Measurements from ENCODE around the gene BCL2L13.

BCL2L13 gene

DNA sequence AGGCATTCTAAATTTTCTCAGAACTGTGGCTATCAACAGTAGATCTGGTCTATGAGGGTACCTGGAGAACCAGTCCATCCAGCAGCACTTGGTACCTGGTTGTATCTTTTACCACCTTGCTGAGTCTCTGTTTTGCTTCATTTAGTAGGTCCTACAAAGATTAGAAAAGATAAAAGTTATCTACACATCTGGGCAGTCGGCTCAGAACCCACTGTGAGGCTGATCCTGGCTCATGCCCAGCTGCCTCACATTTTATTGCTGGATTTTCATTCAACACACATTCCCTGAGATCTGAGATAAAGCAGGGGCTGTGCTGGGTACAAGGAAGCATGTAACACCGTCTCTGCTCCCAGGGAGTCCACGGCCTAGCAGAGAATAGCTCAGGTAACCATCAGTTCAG lies 37.5 kb upstream of the BCL2L13 start:
- TF ChIP-seq YY1 (IDR thresholded peaks at IDR 0.05; ENCODE audit: insufficient read depth, insufficient read length) (no peak), ZNF274 (IDR thresholded peaks at IDR 0.05; ENCODE audit: low read depth, low read length) (no peak), SUZ12 (IDR thresholded peaks at IDR 0.05; ENCODE audit: extremely low read depth, insufficient read depth, insufficient read length) (no peak)
- H3K4me3 ChIP-seq (ENCODE audit: insufficient read length, low read depth): no peak overlapping the region
- H3K9me3 ChIP-seq (ENCODE audit: insufficient read depth, low read length): no peaks in the 10 kb centered on the region
- DNase-seq (ENCODE audit: low read depth, low spot score): no peak
- H3K36me3 ChIP-seq (ENCODE audit: insufficient read depth, insufficient read length, low read length): peaks cover 55% of the 10 kb centered on the region
- no peak overlapping the region for H3K9ac ChIP-seq (ENCODE audit: insufficient read length, low read depth)
- H3K27me3 ChIP-seq (ENCODE audit: insufficient read depth, insufficient read length): no peaks in the 10 kb centered on the region
- H3K4me1 ChIP-seq (ENCODE audit: insufficient read depth, insufficient read length): no peaks in the 10 kb centered on the region

DNA sequence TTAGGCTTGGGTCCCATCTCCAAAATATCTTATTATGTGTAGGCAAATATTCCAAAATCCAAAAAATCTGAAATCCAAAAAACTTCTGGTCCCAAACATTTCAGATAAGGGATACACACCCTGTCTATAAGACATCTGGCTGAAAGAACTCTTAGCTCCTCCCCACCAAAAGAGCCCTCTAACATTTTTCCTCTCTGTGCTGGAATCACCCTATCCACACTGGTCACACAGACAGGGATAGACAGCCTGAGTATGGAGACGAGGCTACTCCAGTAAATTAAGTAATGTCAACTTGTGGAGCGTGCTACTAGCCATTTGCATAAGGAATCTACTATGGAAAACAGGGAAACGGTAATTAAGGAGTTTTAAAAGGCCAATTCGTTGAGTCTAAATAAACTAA lies 34.9 kb upstream of the BCL2L13 start:
- H3K9ac ChIP-seq (ENCODE audit: insufficient read length, low read depth): no peak overlapping the region
- no peak for DNase-seq (ENCODE audit: low read depth, low spot score)
- H3K9me3 ChIP-seq (ENCODE audit: insufficient read depth, low read length): no peaks in the 10 kb centered on the region
- H3K27me3 ChIP-seq (ENCODE audit: insufficient read depth, insufficient read length): no peaks in the 10 kb centered on the region
- peaks cover 47% of the 10 kb centered on the region for H3K36me3 ChIP-seq (ENCODE audit: insufficient read depth, insufficient read length, low read length)
- no peak overlapping the region for H3K4me3 ChIP-seq (ENCODE audit: insufficient read length, low read depth)
- TF ChIP-seq YY1 (IDR thresholded peaks at IDR 0.05; ENCODE audit: insufficient read depth, insufficient read length) (no peak), ZNF274 (IDR thresholded peaks at IDR 0.05; ENCODE audit: low read depth, low read length) (no peak), SUZ12 (IDR thresholded peaks at IDR 0.05; ENCODE audit: extremely low read depth, insufficient read depth, insufficient read length) (no peak)
- no peaks in the 10 kb centered on the region for H3K4me1 ChIP-seq (ENCODE audit: insufficient read depth, insufficient read length)

DNA sequence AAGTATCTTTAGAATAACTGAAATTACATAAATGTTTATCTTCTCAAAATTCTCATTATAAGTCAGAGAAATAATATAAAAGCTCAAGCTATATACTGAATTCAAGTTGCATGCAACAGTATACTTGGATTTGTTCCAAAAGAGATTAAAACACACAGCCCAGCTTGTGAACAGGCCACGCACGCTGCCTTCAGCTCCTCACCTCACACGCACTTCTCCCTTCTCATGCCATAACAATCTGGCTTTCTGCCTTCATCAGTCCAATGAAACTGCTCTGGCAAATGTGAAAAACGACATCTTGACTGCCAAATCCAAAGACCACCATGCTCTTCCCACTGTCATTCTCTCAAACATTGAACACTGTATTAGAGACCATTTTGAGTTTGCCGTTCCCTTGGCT lies 32.1 kb upstream of the BCL2L13 start:
- Histone ChIP-seq H3K36me3 (ENCODE audit: insufficient read depth, insufficient read length, low read length) (peaks cover 46% of the 10 kb centered on the region), H3K4me1 (ENCODE audit: insufficient read depth, insufficient read length) (no peaks in the 10 kb centered on the region), H3K9ac (ENCODE audit: insufficient read length, low read depth) (no peak overlapping the region), H3K27me3 (ENCODE audit: insufficient read depth, insufficient read length) (no peaks in the 10 kb centered on the region), H3K4me3 (ENCODE audit: insufficient read length, low read depth) (no peak overlapping the region), H3K9me3 (ENCODE audit: insufficient read depth, low read length) (no peaks in the 10 kb centered on the region)
- DNase-seq (ENCODE audit: low read depth, low spot score): no peak
- TF ChIP-seq ZNF274 (IDR thresholded peaks at IDR 0.05; ENCODE audit: low read depth, low read length): no peak
- TF ChIP-seq SUZ12 (IDR thresholded peaks at IDR 0.05; ENCODE audit: extremely low read depth, insufficient read depth, insufficient read length): no peak
- no peak for TF ChIP-seq YY1 (IDR thresholded peaks at IDR 0.05; ENCODE audit: insufficient read depth, insufficient read length)

DNA sequence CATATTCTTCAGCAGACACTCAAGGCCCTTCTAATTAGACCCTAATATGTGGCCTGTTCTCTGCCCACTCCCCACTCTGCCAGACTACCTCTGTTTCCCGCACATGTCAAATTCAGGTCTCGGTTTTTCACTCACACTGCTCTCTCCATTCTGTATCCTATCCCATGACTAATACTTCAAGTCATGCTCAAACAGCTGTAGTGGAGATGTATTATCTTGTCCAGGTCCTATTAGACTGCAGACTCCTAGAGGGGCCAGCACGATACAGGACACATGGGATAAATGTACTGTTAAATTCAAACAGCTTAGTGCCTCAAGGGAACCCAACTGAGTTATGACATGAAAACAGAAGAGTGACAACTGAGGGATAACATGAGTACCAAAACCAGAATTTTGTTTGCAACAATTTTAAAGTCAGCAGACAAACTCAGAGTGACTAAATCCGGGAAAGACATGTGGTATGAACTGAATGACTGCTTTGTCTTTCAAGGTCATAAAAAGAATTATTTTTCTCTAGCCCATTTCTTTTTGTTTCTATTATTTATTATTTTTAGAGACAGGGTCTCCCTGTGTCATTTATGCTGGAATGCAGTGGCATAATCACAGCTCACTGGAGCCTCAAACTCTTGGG lies 30.6 kb upstream of the BCL2L13 start:
- no peak for DNase-seq (ENCODE audit: low read depth, low spot score)
- Histone ChIP-seq H3K4me1 (ENCODE audit: insufficient read depth, insufficient read length) (no peaks in the 10 kb centered on the region), H3K9me3 (ENCODE audit: insufficient read depth, low read length) (no peaks in the 10 kb centered on the region), H3K4me3 (ENCODE audit: insufficient read length, low read depth) (no peak overlapping the region), H3K27me3 (ENCODE audit: insufficient read depth, insufficient read length) (no peaks in the 10 kb centered on the region), H3K36me3 (ENCODE audit: insufficient read depth, insufficient read length, low read length) (peaks cover 57% of the 10 kb centered on the region), H3K9ac (ENCODE audit: insufficient read length, low read depth) (no peak overlapping the region)
- no peak for TF ChIP-seq SUZ12 (IDR thresholded peaks at IDR 0.05; ENCODE audit: extremely low read depth, insufficient read depth, insufficient read length)
- no peak for TF ChIP-seq YY1 (IDR thresholded peaks at IDR 0.05; ENCODE audit: insufficient read depth, insufficient read length)
- TF ChIP-seq ZNF274 (IDR thresholded peaks at IDR 0.05; ENCODE audit: low read depth, low read length): no peak

DNA sequence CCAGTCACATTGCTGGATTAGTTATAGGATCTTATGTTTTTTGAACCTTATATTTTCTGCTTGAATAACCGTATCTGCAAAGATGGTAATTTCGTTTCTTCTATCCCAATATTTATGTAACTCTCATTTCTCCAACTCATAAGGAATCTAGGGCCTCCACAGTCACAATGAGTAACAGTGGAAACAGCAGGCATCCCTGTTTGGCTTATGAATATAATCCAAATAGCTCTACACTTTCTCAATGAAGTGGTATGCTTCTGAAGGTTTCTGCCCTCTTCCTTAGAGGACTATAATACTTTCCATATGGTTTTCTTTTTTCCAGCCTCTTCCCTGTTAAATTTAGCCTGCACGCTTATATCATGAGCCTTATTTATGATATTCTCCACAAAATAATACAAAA lies 26.5 kb upstream of the BCL2L13 start:
- Histone ChIP-seq H3K9me3 (ENCODE audit: insufficient read depth, low read length) (no peaks in the 10 kb centered on the region), H3K36me3 (ENCODE audit: insufficient read depth, insufficient read length, low read length) (peaks cover 51% of the 10 kb centered on the region), H3K4me1 (ENCODE audit: insufficient read depth, insufficient read length) (no peaks in the 10 kb centered on the region), H3K4me3 (ENCODE audit: insufficient read length, low read depth) (no peak overlapping the region), H3K9ac (ENCODE audit: insufficient read length, low read depth) (no peak overlapping the region), H3K27me3 (ENCODE audit: insufficient read depth, insufficient read length) (no peaks in the 10 kb centered on the region)
- no peak for TF ChIP-seq SUZ12 (IDR thresholded peaks at IDR 0.05; ENCODE audit: extremely low read depth, insufficient read depth, insufficient read length)
- TF ChIP-seq YY1 (IDR thresholded peaks at IDR 0.05; ENCODE audit: insufficient read depth, insufficient read length): no peak
- no peak for TF ChIP-seq ZNF274 (IDR thresholded peaks at IDR 0.05; ENCODE audit: low read depth, low read length)
- no peak for DNase-seq (ENCODE audit: low read depth, low spot score)

DNA sequence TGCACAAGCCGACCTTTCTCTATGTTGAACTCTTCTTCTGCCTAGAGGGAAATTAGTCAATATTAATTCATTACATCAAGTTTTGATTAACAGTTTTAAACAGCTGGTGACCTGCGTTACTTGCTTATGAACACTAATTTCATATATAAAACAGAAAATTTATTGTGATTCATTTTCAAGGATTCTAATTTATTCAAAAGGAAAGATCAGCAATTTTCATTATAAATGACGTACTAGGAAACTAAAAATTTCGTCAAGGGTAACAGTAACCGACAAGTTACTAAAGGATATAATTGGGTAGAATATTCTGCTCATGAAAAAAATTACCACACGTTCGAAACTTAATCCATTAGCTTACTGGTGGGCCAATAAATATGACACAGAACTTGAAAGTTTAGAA lies 25.3 kb upstream of the BCL2L13 start:
- Histone ChIP-seq H3K4me3 (ENCODE audit: insufficient read length, low read depth) (no peak overlapping the region), H3K27me3 (ENCODE audit: insufficient read depth, insufficient read length) (no peaks in the 10 kb centered on the region), H3K4me1 (ENCODE audit: insufficient read depth, insufficient read length) (no peaks in the 10 kb centered on the region), H3K9ac (ENCODE audit: insufficient read length, low read depth) (no peak overlapping the region), H3K36me3 (ENCODE audit: insufficient read depth, insufficient read length, low read length) (peaks cover 54% of the 10 kb centered on the region), H3K9me3 (ENCODE audit: insufficient read depth, low read length) (no peaks in the 10 kb centered on the region)
- DNase-seq (ENCODE audit: low read depth, low spot score): no peak
- no peak for TF ChIP-seq YY1 (IDR thresholded peaks at IDR 0.05; ENCODE audit: insufficient read depth, insufficient read length)
- no peak for TF ChIP-seq SUZ12 (IDR thresholded peaks at IDR 0.05; ENCODE audit: extremely low read depth, insufficient read depth, insufficient read length)
- TF ChIP-seq ZNF274 (IDR thresholded peaks at IDR 0.05; ENCODE audit: low read depth, low read length): no peak

DNA sequence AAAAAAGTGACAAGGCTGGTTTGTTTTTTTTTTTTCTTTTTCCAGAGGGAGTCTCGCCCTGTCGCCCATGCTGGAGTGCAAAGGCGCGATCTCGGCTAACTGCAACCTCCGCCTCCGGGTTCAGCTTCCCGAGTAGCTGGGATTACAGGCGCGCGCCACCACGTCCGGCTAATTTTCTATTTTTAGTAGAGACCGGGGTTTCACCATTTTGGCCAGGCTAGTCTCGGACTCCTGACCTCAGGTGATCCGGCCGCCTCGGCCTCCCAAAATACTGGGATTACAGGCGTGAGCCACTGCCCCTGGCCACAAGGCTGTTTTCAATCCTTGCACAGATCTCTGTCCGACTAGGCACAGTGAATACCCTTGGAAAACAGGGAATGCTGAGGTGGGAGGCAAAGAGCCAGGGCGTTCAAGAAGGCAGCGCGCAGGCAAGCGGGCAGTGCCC lies 10.6 kb upstream of the BCL2L13 start:
- Histone ChIP-seq H3K4me3 (ENCODE audit: insufficient read length, low read depth) (peak overlapping the region; percentile 99), H3K27me3 (ENCODE audit: insufficient read depth, insufficient read length) (no peaks in the 10 kb centered on the region), H3K4me1 (ENCODE audit: insufficient read depth, insufficient read length) (no peaks in the 10 kb centered on the region), H3K9ac (ENCODE audit: insufficient read length, low read depth) (peak overlapping the region; percentile 99), H3K9me3 (ENCODE audit: insufficient read depth, low read length) (no peaks in the 10 kb centered on the region), H3K36me3 (ENCODE audit: insufficient read depth, insufficient read length, low read length) (peaks cover 7% of the 10 kb centered on the region)
- TF ChIP-seq SUZ12 (IDR thresholded peaks at IDR 0.05; ENCODE audit: extremely low read depth, insufficient read depth, insufficient read length) (no peak), YY1 (IDR thresholded peaks at IDR 0.05; ENCODE audit: insufficient read depth, insufficient read length) (no peak), ZNF274 (IDR thresholded peaks at IDR 0.05; ENCODE audit: low read depth, low read length) (no peak)
- DNase-seq (ENCODE audit: low read depth, low spot score): no peak
